Measurements from ENCODE around the gene FHAD1. TPM values are rescaled to one million over a fixed set of nuclear protein-coding genes. Genes with fewer than 3 reads are reported as not detected.

FHAD1 gene
- total and polyA plus RNA-seq, 4 donors, result under 0.01 to 0.13 (median 0.05) TPM; not detected in 1

- H3K9ac ChIP-seq (ENCODE audit: low read depth in 1 of 2, low read length in 2 of 2), result no peak overlapping the region
- TF ChIP-seq HNF4G (IDR thresholded peaks at IDR 0.05) (no peak), HNF4A (conservative IDR thresholded peaks at IDR 0.05) (no peak), ZBTB33 (IDR thresholded peaks at IDR 0.05) (no peak), FOXA1 (IDR thresholded peaks at IDR 0.05) (no peak), NR2F2 (IDR thresholded peaks at IDR 0.05) (no peak), RXRA (IDR thresholded peaks at IDR 0.05) (no peak), EGR1 (IDR thresholded peaks at IDR 0.05; ENCODE audit: low read depth in 2 of 2) (no peak), FOXA2 (IDR thresholded peaks at IDR 0.05) (no peak), YY1 (IDR thresholded peaks at IDR 0.05) (no peak), GABPA (IDR thresholded peaks at IDR 0.05 in 1 of 2, conservative IDR thresholded peaks at IDR 0.05 in 1 of 2) (no peak), TAF1 (conservative IDR thresholded peaks at IDR 0.05) (no peak), SP1 (IDR thresholded peaks at IDR 0.05) (no peak), RAD21 (IDR thresholded peaks at IDR 0.05) (no peak), JUND (IDR thresholded peaks at IDR 0.05) (no peak)
- TF ChIP-seq, protein P1, sequence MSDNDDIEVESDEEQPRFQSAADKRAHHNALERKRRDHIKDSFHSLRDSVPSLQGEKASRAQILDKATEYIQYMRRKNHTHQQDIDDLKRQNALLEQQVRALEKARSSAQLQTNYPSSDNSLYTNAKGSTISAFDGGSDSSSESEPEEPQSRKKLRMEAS (IDR thresholded peaks at IDR 0.05), result no peak
- TF ChIP-seq, protein P2, sequence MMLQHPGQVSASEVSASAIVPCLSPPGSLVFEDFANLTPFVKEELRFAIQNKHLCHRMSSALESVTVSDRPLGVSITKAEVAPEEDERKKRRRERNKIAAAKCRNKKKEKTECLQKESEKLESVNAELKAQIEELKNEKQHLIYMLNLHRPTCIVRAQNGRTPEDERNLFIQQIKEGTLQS (IDR thresholded peaks at IDR 0.05), result no peak
- TF ChIP-seq, protein P3, sequence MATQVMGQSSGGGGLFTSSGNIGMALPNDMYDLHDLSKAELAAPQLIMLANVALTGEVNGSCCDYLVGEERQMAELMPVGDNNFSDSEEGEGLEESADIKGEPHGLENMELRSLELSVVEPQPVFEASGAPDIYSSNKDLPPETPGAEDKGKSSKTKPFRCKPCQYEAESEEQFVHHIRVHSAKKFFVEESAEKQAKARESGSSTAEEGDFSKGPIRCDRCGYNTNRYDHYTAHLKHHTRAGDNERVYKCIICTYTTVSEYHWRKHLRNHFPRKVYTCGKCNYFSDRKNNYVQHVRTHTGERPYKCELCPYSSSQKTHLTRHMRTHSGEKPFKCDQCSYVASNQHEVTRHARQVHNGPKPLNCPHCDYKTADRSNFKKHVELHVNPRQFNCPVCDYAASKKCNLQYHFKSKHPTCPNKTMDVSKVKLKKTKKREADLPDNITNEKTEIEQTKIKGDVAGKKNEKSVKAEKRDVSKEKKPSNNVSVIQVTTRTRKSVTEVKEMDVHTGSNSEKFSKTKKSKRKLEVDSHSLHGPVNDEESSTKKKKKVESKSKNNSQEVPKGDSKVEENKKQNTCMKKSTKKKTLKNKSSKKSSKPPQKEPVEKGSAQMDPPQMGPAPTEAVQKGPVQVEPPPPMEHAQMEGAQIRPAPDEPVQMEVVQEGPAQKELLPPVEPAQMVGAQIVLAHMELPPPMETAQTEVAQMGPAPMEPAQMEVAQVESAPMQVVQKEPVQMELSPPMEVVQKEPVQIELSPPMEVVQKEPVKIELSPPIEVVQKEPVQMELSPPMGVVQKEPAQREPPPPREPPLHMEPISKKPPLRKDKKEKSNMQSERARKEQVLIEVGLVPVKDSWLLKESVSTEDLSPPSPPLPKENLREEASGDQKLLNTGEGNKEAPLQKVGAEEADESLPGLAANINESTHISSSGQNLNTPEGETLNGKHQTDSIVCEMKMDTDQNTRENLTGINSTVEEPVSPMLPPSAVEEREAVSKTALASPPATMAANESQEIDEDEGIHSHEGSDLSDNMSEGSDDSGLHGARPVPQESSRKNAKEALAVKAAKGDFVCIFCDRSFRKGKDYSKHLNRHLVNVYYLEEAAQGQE (IDR thresholded peaks at IDR 0.05), result no peak
- TF ChIP-seq, protein P4, sequence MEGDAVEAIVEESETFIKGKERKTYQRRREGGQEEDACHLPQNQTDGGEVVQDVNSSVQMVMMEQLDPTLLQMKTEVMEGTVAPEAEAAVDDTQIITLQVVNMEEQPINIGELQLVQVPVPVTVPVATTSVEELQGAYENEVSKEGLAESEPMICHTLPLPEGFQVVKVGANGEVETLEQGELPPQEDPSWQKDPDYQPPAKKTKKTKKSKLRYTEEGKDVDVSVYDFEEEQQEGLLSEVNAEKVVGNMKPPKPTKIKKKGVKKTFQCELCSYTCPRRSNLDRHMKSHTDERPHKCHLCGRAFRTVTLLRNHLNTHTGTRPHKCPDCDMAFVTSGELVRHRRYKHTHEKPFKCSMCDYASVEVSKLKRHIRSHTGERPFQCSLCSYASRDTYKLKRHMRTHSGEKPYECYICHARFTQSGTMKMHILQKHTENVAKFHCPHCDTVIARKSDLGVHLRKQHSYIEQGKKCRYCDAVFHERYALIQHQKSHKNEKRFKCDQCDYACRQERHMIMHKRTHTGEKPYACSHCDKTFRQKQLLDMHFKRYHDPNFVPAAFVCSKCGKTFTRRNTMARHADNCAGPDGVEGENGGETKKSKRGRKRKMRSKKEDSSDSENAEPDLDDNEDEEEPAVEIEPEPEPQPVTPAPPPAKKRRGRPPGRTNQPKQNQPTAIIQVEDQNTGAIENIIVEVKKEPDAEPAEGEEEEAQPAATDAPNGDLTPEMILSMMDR (IDR thresholded peaks at IDR 0.05; ENCODE audit: low read depth, low read length, missing input control), result no peak
- WGBS, result 80% methylated on average over 13 of the region's 13 CpGs
- H3K27ac ChIP-seq (ENCODE audit: low read depth in 1 of 2, low read length in 2 of 2), result peak overlapping the region in 1 of 2 donors; percentile 56
- no peak for DNase-seq (ENCODE audit: low spot score)
- no peaks in the 10 kb centered on the region for H3K9me3 ChIP-seq (ENCODE audit: control insufficient read depth in 4 of 4, low read length in 3 of 4)
- no peaks in the 10 kb centered on the region for H3K27me3 ChIP-seq (ENCODE audit: control insufficient read depth in 4 of 4, insufficient read depth in 4 of 4, low read length in 3 of 4)
- H3K4me3 ChIP-seq (ENCODE audit: low read depth in 1 of 3, low read length in 3 of 3), result no peak overlapping the region
- H3K36me3 ChIP-seq (ENCODE audit: control insufficient read depth in 4 of 4, insufficient read depth in 3 of 4, low read depth in 1 of 4, low read length in 3 of 4), result no peaks in the 10 kb centered on the region
- H3K4me1 ChIP-seq (ENCODE audit: control insufficient read depth in 4 of 4, insufficient read depth in 4 of 4, low read length in 3 of 4), result no peaks in the 10 kb centered on the region
Observed at GRCh38 chr1:15258833-15259621, 12.0 kb downstream of the FHAD1 start.

Measured in liver (tissue), 9 donors.